GM18861 (cell line): ENCODE data around the gene EPC1.
A peak's percentile ranks its signal among the peaks of the same experiment; 100 is the strongest.
"Not testable (repeated sequence)": the region's sequence is repeated elsewhere in the genome, so short reads cannot be mapped to it uniquely, and the experiment has no call there.

Experiments used
- ATAC-seq: cut with Tn5 transposase; IDR thresholded peaks from one replicate; pipeline ENCODE4 v1.9.1; 2021; ENCODE audit not compliant: unreplicated experiment

EPC1 gene, protein sequence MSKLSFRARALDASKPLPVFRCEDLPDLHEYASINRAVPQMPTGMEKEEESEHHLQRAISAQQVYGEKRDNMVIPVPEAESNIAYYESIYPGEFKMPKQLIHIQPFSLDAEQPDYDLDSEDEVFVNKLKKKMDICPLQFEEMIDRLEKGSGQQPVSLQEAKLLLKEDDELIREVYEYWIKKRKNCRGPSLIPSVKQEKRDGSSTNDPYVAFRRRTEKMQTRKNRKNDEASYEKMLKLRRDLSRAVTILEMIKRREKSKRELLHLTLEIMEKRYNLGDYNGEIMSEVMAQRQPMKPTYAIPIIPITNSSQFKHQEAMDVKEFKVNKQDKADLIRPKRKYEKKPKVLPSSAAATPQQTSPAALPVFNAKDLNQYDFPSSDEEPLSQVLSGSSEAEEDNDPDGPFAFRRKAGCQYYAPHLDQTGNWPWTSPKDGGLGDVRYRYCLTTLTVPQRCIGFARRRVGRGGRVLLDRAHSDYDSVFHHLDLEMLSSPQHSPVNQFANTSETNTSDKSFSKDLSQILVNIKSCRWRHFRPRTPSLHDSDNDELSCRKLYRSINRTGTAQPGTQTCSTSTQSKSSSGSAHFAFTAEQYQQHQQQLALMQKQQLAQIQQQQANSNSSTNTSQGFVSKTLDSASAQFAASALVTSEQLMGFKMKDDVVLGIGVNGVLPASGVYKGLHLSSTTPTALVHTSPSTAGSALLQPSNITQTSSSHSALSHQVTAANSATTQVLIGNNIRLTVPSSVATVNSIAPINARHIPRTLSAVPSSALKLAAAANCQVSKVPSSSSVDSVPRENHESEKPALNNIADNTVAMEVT

DNA sequence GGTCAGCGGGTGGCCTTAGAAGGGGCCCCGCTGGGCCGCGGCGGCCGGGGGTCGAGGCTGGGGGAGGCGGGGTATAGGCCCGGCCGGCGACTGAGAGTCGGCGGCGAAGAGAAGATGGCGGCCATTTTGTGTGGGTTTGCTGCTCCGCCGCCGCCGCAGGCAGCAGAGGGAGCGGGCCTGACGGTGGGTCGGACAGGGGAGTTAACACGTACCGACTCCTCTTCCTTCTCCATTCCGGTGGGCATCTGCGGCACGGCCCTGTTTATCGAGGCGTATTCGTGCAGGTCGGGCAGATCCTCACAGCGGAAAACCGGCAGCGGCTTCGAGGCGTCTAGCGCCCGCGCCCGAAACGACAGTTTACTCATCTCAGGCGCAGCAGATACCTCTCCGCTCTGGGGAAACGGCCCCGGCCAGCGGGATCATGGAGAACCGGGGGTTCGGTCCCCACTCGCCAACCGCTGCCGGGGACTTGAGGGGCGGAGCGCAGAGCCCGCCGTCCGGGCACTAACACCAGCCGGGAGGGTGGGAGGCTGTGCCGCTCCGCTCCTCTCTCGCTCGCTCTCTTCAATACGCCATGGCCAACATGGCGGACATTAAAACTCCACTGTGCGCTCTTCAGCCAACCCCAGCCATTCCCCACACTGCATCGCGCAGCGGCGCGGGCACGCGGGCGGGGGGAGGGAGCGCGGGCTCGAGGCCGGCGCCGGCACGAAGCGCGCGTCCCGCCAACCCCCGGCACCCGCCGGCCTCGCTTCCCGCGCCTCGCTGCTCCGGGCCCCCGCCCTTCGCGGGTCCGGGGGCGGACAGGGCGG, at the start of gene EPC1:
EPC1 (minus strand) TSS at position 608 of the 812 bp plus-strand sequence; CDS start at position 365, 243 bp downstream.
- ATAC-seq = peak; percentile 58

DNA sequence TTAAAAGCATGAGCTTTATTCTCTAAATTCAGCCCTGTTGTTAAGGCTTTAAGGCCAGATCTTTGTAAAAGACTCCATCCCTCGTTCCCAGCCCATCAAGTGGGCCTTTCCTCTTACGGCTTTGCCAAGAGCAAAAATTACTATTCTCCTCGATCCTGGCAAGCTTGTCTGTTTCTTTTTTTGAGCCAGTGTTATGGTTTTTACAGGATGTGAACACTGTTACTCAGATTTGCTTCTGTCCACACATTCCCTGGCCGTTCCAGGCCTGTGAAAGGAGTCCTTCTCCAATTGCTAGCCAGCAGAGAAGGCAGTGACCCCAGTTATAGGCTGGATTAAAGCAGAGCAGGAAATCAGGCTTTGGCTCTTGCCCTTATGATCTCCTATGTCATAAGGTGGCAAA, 47.0 kb upstream of the EPC1 start:
- ATAC-seq = no peak

DNA sequence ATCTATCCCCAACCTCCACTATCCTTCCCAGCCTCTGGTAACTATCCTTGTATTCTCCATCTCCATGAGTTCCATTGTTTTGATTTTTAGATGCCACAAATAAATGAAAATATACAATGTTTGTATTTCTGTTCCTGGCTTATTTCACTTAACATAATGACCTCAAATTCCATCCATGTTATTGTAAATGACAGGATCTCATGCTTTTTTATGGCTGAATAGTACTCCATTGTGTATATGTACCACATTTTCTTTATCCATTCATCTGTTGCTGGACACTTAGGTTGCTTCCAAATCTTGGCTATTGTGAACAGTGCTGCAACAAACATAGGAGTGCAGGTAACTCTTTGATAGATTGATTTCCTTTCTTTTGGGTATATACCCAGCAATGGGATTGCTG, 45.3 kb upstream of the EPC1 start:
- ATAC-seq = not testable (repeated sequence)

DNA sequence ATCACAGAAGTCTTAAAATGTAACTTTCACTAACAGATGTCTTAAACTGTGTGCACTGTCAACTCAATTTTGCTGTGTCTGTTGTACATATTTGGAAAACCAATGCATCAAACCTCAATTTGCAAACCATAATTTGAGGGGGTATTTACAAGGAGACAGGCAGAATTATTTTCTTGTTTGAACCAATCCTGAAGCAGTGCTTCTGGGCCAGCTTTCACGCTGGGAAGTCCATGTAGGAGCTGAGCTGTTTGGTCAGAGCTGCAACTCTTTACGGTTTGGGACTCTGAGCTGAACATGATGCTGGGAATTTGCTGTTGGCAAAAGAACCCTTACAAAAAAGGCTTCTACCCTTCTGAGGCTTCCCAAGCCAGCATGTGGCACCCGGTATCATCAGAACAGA, 43.2 kb upstream of the EPC1 start:
- no peak for ATAC-seq

DNA sequence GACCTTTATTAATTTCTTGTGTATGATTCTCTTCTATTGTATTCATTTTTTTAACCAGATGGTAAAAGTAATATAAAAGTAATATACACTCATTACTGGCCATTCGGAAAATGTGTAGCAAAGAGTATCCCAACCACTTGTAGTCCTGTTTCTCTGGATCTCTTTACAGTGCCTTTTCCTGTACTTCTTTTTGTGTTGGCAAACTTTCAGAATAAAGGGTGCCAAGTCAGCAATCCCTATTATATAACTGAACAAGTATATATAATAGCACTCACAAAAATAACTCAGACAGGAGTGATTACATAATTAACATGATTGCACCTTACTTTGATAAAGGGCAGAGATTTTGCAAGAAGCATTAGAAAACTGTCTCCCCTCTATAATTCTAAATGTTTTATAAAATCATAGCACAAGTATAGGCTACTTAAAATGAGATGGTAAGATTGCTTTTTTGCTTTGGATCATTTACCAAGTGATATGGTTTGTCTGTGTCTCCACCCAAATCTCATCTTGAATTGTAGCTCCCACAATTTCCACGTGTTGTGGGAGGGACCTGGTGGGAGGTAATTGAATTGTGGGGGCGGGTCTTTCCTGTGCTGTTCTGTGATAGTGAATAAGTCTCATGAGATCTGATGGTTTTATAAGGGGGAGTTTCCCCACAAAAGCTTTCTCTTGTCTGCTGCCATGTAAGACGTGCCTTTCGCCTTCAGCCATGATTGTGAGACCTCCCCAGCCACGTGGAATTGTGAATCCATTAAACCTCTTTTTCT, 41.5 kb upstream of the EPC1 start:
- ATAC-seq = no peak

DNA sequence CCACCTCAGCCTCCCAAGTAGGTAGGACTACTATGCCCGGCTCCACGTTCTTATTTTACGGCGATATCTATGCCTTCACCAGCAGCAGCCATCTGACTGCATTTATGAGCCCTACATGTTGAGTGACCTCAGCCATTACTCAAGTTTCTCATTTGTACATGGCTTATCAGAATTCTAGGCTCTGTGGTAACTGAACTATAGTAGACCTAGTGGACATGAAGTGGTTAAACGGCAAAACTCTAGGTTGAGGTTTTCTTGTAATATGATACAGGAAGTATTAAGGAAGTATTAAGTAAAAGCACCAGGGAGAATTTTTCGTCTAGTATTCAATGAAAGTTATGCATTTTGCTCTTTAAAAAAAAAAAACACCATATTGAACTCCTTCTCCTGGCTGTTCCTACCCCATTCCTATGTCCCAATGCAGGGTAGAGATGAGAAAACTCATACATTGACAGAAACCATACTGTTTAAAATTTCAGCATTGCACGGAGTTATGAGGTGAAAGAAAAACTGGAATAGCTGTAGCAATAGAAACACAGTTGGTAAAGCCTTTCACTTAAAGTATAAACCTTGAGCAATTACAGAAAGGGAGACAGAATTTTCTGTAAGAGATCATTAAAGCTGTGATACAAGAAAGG, 39.8 kb upstream of the EPC1 start:
- no peak for ATAC-seq

DNA sequence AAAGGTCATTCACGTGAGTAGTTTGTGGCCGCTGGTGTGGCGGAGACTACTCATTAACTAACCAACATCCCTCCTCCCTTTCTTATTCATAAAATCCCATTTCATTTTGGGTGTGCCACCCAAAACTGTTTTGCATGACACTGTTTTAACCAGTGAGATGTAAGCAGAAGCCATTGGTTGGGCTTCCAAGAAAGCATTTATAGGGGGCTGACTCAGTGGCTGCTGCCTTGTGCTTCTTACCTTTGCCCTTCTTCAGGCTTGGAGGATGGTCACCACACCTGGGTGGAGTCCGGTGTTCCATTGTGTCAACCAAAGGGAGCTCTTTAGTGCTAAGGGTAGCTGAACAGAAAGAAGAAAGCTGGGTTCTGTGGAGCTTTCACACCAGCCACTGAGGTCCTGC, 37.2 kb upstream of the EPC1 start:
- ATAC-seq = no peak

DNA sequence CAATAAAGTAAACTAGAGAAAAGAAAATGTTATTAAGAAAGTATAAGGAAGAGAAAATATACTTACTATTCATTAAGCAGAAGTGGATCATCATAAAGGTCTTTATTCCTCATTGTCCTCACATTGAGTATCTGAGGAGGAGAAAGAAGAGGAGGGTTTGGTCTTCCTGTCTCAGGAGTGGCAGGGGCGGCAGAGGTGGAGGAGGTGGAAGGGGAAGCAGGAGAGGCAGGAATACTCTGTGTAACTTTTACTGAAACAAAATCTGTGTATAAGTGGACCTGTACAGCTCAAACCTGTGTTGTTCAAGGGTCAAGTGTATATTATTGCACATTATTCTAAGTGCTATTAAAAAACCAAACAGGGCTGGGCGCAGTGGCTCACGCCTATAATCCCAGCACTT, 34.2 kb upstream of the EPC1 start:
- ATAC-seq = no peak

DNA sequence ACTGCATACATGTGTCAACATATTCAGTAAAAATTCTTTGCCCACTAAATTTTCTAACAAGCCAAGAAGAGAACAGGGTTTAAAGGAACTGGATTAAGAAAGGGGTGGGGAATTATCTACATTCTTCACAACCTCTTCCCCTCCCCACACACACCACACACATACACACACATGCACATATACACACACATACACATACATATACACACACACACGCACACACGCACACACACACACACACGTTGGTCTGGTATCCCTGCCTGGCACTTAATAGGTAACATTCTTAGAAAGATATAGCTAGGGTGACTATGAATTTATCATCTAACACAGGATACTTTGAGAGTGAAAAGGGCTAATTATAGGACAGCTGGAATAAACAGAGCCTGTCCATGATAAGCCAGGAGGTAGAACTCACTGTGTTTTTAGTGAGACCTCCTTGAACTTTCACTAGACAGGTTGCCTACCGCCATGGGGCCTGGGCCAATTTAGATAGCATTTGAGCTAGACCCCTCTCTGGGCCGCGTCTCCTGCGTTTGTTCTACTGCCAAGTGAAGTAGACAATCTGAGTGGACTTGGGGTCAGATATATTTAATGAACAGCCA, 33.1 kb upstream of the EPC1 start:
- ATAC-seq = no peak

DNA sequence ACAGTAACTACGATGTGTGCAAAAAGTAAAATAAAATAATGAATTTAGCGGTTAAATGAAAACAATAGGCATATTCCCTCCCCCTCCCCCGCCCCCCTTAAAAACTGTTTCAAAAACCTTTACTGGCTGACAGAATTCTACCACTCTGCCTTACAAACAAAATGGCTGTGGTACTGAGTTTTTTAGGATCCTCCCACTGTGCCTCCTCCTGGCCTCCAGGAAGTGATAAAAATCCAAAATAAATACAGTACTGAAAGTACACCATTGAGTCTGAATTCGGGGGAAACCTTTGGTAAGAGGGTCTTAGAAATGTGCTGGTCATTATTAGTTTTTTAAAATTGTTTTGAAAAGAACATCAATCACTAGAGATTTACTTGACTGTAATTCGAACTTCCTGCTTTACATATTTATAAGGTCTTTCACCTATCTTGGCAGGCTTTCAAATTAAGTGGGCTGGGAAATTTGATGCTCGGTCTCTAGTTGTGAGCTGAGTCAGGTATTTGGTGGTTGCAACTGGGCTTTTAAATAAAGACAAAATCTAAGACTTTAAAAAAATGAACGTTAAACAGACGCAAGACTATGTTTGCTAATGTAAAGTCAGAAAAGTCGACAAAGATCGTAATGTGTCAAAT, 32.5 kb upstream of the EPC1 start:
- ATAC-seq = no peak

DNA sequence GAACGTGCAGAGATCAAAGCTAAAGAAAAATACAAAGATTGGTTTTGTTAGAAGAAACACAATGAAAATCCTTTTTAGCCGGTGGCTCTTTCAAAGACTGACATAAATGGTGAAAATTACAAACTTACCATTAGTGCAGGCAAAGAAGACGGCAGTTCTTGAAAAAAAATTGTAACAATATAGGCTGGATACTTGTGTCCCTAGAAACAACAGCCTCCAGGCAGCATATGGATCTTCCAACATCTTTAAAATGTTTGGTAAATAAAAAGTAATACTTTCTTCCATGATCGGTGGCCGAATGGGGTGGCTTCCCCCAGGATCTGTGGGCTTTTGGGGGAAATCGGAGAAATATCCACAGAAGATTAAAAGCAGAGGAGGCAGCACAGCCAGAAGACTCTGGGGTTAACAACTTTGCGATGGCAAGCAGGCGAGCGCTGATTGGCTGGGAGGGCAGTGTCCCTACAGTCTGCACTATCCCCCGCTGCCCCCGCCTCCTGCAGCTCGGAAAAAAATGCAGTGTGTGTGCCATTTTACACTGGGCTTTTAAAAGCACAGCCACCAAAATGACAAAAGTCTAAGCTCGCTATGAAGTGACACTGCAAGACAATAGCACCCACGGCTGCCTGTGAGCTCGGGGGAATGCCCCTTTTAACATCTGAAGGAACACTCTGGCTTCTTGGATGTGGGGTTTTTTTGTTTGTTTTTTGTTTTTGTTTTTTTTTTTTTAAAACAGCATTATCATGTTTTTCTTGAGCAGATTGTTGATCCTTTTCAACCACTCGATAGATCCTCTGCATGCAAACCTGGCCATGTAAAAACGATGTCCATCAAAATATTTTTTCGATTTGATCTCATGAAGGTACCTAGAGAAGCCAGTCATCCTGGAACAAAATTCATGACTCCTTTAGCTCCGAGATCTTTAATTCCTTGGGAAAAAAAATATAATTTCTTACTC, 31.7 kb upstream of the EPC1 start:
- ATAC-seq = peak; percentile 87

DNA sequence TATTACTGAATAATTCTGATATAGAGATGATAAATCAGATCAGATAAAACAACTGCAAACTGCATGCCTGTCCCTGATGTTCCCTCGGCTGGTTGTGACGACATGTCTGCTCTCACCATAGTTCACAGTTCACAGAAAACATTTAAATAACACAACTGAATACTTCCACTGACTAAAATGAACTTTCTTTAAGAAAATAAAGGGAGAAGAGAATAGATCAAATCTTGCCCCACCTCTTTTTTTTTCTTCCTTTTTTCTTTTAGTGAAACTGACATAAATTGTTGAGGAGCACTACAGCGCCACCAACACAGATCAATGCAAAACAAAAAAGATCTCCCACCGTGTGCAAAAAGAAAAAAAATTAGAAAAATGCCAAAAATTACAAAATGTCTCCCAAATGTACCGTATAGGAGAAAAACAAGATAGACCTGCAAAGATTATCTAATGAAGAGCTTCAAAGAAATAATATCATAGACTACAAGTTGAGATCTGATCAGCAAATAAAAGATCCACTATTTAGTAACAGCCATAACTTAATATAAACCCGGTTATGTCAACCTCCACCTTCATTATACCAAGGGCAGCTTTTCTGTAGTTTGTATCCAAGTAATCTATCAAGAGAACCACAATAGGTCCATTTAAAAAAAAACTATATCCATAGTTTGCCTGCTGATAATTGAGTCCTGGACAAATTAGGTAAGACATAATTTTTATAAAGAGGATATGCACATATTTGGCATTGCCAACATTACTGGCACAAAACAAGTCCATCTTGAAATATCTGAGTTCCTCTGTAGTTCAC, 30.7 kb upstream of the EPC1 start:
- ATAC-seq = peak; percentile 27

DNA sequence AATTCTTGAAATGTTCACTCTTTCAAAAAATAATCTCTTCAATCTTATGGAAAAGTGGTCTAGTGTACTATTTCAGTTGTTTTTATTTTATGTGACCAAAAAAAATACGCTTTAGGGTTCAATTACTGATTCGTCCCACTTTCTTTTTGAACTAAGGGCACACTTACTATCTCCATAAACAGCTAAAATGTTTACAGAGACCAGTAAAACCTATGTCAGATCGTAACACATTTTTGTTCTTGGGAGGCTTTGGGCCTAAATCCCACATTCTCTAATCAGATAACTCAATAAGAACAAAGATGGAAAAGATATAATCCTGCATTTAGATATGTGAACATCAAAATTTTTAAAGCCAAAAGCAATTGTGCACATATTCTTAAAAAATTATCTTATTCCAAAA, 29.8 kb upstream of the EPC1 start:
- ATAC-seq = no peak

DNA sequence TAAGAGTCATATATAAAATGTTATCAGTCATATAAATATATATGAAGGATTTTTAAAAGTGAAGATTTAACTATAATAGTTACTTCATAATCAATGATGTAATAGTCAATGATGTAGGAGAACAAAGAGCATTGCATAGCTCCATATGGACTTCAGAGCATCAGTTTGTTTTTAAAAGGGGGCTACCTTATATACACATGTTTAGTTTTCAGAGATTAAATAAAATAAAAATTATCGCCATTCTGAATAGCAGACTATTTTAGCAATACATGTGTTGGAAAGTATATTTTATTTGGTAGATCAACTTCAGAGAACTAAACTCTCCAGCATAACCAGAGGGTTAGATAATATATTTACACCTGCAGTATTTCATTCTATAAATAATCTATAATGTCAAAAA, 29.1 kb upstream of the EPC1 start:
- ATAC-seq = no peak

DNA sequence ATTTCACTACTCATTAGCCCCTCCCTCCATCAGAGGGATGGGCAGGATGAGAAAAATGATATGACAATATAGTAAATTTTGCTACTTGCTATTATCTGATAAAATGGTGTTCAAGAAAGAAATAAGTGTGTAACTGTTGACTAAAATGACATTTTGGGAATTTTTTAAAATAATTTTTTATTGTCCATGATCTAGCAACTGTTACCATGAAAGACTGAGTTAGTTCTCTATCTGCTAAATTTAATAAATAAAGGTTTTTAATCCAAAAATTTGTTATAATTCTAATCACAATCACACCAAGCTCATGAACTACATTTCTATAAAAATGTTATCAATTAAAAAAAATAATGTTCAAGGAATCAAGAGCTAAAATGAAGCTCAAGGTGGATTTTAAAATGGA, 28.7 kb upstream of the EPC1 start:
- no peak for ATAC-seq

DNA sequence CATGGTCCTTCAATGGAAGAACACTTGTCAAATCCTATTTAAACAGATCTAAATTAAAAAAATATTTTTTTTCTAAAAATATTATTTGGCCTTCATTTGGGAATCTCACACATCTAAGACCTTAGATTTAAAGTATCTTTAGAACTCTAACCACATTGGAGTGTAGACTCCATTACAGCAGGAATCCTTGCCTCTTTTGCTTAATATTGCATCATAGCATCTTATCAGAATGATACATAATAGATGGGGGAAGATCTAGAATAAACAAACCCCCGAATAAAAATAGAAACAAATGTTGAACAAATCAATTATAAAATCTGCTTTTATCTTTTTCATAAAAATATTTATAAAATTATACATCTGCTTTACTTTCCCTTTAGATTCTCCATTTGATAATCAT, 27.6 kb upstream of the EPC1 start:
- ATAC-seq = no peak

DNA sequence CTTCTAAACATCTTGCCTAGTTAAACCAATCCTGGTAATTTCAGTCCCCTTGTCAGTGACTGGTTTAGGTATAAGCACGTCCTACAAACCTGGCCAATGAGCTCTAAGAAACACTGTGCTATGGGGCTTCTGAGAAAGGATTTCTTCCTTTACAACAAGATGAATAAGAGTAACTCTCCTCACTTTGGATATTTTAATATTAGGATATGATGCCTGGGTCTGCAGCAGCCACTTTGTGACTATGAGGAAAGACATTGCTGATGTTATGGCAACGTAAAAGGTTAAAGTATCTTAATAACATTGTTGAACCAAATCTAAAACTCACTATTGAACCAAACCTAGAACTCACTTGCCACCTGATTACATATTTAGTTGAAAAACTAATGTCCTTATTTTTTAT, 26.5 kb upstream of the EPC1 start:
- no peak for ATAC-seq
